ENCODE measurements around the gene PRTN3.

DNA sequence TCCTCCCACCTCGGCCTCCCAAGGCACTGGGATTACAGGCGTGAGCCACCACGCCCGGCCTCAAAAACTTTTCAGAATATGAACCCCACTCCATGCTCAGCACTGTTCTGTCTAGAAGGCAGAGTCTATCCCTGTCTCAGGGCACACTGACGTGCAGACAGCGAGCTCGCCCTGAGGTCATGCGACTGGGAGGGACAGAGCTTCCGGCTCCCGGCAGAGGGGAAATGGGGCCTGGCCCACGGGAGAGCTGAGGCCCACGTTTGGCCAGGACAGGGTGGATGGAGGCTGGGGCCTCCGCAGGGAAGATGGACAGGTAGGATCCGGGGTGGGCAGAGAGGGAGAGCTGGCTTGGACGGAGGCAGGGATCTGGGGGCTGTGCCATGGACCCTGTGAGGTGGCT lies 15.9 kb upstream of the PRTN3 start:
- TF ChIP-seq, protein P1, sequence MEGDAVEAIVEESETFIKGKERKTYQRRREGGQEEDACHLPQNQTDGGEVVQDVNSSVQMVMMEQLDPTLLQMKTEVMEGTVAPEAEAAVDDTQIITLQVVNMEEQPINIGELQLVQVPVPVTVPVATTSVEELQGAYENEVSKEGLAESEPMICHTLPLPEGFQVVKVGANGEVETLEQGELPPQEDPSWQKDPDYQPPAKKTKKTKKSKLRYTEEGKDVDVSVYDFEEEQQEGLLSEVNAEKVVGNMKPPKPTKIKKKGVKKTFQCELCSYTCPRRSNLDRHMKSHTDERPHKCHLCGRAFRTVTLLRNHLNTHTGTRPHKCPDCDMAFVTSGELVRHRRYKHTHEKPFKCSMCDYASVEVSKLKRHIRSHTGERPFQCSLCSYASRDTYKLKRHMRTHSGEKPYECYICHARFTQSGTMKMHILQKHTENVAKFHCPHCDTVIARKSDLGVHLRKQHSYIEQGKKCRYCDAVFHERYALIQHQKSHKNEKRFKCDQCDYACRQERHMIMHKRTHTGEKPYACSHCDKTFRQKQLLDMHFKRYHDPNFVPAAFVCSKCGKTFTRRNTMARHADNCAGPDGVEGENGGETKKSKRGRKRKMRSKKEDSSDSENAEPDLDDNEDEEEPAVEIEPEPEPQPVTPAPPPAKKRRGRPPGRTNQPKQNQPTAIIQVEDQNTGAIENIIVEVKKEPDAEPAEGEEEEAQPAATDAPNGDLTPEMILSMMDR (IDR thresholded peaks at IDR 0.05) = no peak
- no peak for TF ChIP-seq POLR2A (IDR thresholded peaks at IDR 0.05)

All from tibial nerve (tissue), 3 donors.